Measurements from ENCODE around the gene GPAM.
A peak's percentile ranks its signal among the peaks of the same experiment; 100 is the strongest.

Gene GPAM

GRCh38 chr10:112184052-112184371 lies 447 bp upstream of the GPAM start:
- peak overlapping the region; percentile 88 for H3K4me3 ChIP-seq (ENCODE audit: insufficient read depth, low read depth, low read length)
- WGBS, 2 experiments = 3 to 14% methylated on average over 3 to 4 of the region's 5 CpGs
- no peak overlapping the region for H3K27ac ChIP-seq (ENCODE audit: insufficient read depth, low read depth, low read length, poor library complexity, severe bottlenecking)
- H3K4me1 ChIP-seq (ENCODE audit: control insufficient read depth, insufficient read depth, low read length) = no peaks in the 10 kb centered on the region
- H3K27me3 ChIP-seq (ENCODE audit: control insufficient read depth, insufficient read depth, low read length, poor library complexity, severe bottlenecking) = no peaks in the 10 kb centered on the region
- H3K9me3 ChIP-seq (ENCODE audit: control insufficient read depth, low read length) = no peaks in the 10 kb centered on the region
- H3K36me3 ChIP-seq (ENCODE audit: control insufficient read depth, insufficient read depth, low read length) = no peaks in the 10 kb centered on the region

- 50 to 53% methylated on average over 10 of the region's 10 CpGs for WGBS, 2 experiments
- no peak overlapping the region for H3K27ac ChIP-seq (ENCODE audit: insufficient read depth, low read depth, low read length, poor library complexity, severe bottlenecking)
- no peaks in the 10 kb centered on the region for H3K36me3 ChIP-seq (ENCODE audit: control insufficient read depth, insufficient read depth, low read length)
Measured at GRCh38 chr10:112182784-112183328, 709 bp downstream of the GPAM start.

GRCh38 chr10:112177247-112177646 lies 6.3 kb downstream of the GPAM start:
- 86 to 90% methylated on average over 1 of the region's 1 CpG for WGBS, 2 experiments
- no peaks in the 10 kb centered on the region for H3K4me1 ChIP-seq (ENCODE audit: control insufficient read depth, insufficient read depth, low read length)
- no peaks in the 10 kb centered on the region for H3K27me3 ChIP-seq (ENCODE audit: control insufficient read depth, insufficient read depth, low read length, poor library complexity, severe bottlenecking)
- H3K36me3 ChIP-seq (ENCODE audit: control insufficient read depth, insufficient read depth, low read length) = peaks cover 3% of the 10 kb centered on the region
- no peak overlapping the region for H3K4me3 ChIP-seq (ENCODE audit: insufficient read depth, low read depth, low read length)
- H3K27ac ChIP-seq (ENCODE audit: insufficient read depth, low read depth, low read length, poor library complexity, severe bottlenecking) = no peak overlapping the region
- no peaks in the 10 kb centered on the region for H3K9me3 ChIP-seq (ENCODE audit: control insufficient read depth, low read length)

More at GRCh38 chr10:112182784-112183328, 709 bp downstream of the GPAM start:
- Histone ChIP-seq H3K27me3 (ENCODE audit: control insufficient read depth, insufficient read depth, low read length, poor library complexity, severe bottlenecking) (no peaks in the 10 kb centered on the region), H3K9me3 (ENCODE audit: control insufficient read depth, low read length) (no peaks in the 10 kb centered on the region), H3K4me1 (ENCODE audit: control insufficient read depth, insufficient read depth, low read length) (no peaks in the 10 kb centered on the region), H3K4me3 (ENCODE audit: insufficient read depth, low read depth, low read length) (peak overlapping the region; percentile 88)

GRCh38 chr10:112176543-112176942 lies 7.0 kb downstream of the GPAM start:
- Histone ChIP-seq H3K4me3 (ENCODE audit: insufficient read depth, low read depth, low read length) (no peak overlapping the region), H3K27ac (ENCODE audit: insufficient read depth, low read depth, low read length, poor library complexity, severe bottlenecking) (no peak overlapping the region), H3K9me3 (ENCODE audit: control insufficient read depth, low read length) (no peaks in the 10 kb centered on the region), H3K27me3 (ENCODE audit: control insufficient read depth, insufficient read depth, low read length, poor library complexity, severe bottlenecking) (no peaks in the 10 kb centered on the region), H3K36me3 (ENCODE audit: control insufficient read depth, insufficient read depth, low read length) (peaks cover 3% of the 10 kb centered on the region), H3K4me1 (ENCODE audit: control insufficient read depth, insufficient read depth, low read length) (no peaks in the 10 kb centered on the region)
- 99 to 100% methylated on average over 3 of the region's 3 CpGs for WGBS, 2 experiments

- Histone ChIP-seq H3K27me3 (ENCODE audit: control insufficient read depth, insufficient read depth, low read length, poor library complexity, severe bottlenecking) (no peaks in the 10 kb centered on the region), H3K4me3 (ENCODE audit: insufficient read depth, low read depth, low read length) (no peak overlapping the region), H3K27ac (ENCODE audit: insufficient read depth, low read depth, low read length, poor library complexity, severe bottlenecking) (no peak overlapping the region), H3K36me3 (ENCODE audit: control insufficient read depth, insufficient read depth, low read length) (peaks cover 10% of the 10 kb centered on the region), H3K4me1 (ENCODE audit: control insufficient read depth, insufficient read depth, low read length) (no peaks in the 10 kb centered on the region), H3K9me3 (ENCODE audit: control insufficient read depth, low read length) (no peaks in the 10 kb centered on the region)
- WGBS, 2 experiments = 92 to 96% methylated on average over 8 of the region's 8 CpGs
Measured at GRCh38 chr10:112175409-112175808, 8.2 kb downstream of the GPAM start.

- Histone ChIP-seq H3K4me3 (ENCODE audit: insufficient read depth, low read depth, low read length) (no peak overlapping the region), H3K27me3 (ENCODE audit: control insufficient read depth, insufficient read depth, low read length, poor library complexity, severe bottlenecking) (no peaks in the 10 kb centered on the region), H3K4me1 (ENCODE audit: control insufficient read depth, insufficient read depth, low read length) (no peaks in the 10 kb centered on the region), H3K27ac (ENCODE audit: insufficient read depth, low read depth, low read length, poor library complexity, severe bottlenecking) (no peak overlapping the region), H3K36me3 (ENCODE audit: control insufficient read depth, insufficient read depth, low read length) (peaks cover 14% of the 10 kb centered on the region), H3K9me3 (ENCODE audit: control insufficient read depth, low read length) (no peaks in the 10 kb centered on the region)
- whole genome bisulfite sequencing, 2 experiments = 100% methylated on average over 2 to 3 of the region's 4 CpGs
Measured at GRCh38 chr10:112173206-112173605, 10.4 kb downstream of the GPAM start.

GRCh38 chr10:112168733-112169132 lies 14.8 kb downstream of the GPAM start:
- Histone ChIP-seq H3K4me3 (ENCODE audit: insufficient read depth, low read depth, low read length) (no peak overlapping the region), H3K4me1 (ENCODE audit: control insufficient read depth, insufficient read depth, low read length) (no peaks in the 10 kb centered on the region), H3K27me3 (ENCODE audit: control insufficient read depth, insufficient read depth, low read length, poor library complexity, severe bottlenecking) (no peaks in the 10 kb centered on the region), H3K36me3 (ENCODE audit: control insufficient read depth, insufficient read depth, low read length) (peaks cover 22% of the 10 kb centered on the region), H3K27ac (ENCODE audit: insufficient read depth, low read depth, low read length, poor library complexity, severe bottlenecking) (no peak overlapping the region), H3K9me3 (ENCODE audit: control insufficient read depth, low read length) (no peaks in the 10 kb centered on the region)
- 94 to 97% methylated on average over 5 to 6 of the region's 6 CpGs for WGBS, 2 experiments

GRCh38 chr10:112166800-112167199 lies 16.8 kb downstream of the GPAM start:
- whole genome bisulfite sequencing, 2 experiments = 92 to 93% methylated on average over 3 of the region's 3 CpGs
- Histone ChIP-seq H3K9me3 (ENCODE audit: control insufficient read depth, low read length) (no peaks in the 10 kb centered on the region), H3K4me1 (ENCODE audit: control insufficient read depth, insufficient read depth, low read length) (no peaks in the 10 kb centered on the region), H3K27ac (ENCODE audit: insufficient read depth, low read depth, low read length, poor library complexity, severe bottlenecking) (no peak overlapping the region), H3K36me3 (ENCODE audit: control insufficient read depth, insufficient read depth, low read length) (peaks cover 22% of the 10 kb centered on the region), H3K27me3 (ENCODE audit: control insufficient read depth, insufficient read depth, low read length, poor library complexity, severe bottlenecking) (no peaks in the 10 kb centered on the region), H3K4me3 (ENCODE audit: insufficient read depth, low read depth, low read length) (no peak overlapping the region)

- no peaks in the 10 kb centered on the region for H3K9me3 ChIP-seq (ENCODE audit: control insufficient read depth, low read length)
- peaks cover 22% of the 10 kb centered on the region for H3K36me3 ChIP-seq (ENCODE audit: control insufficient read depth, insufficient read depth, low read length)
Measured at GRCh38 chr10:112161757-112162518, 21.6 kb downstream of the GPAM start.

GRCh38 chr10:112160834-112161233 lies 22.7 kb downstream of the GPAM start:
- Histone ChIP-seq H3K4me1 (ENCODE audit: control insufficient read depth, insufficient read depth, low read length) (no peaks in the 10 kb centered on the region), H3K9me3 (ENCODE audit: control insufficient read depth, low read length) (no peaks in the 10 kb centered on the region), H3K4me3 (ENCODE audit: insufficient read depth, low read depth, low read length) (no peak overlapping the region), H3K27ac (ENCODE audit: insufficient read depth, low read depth, low read length, poor library complexity, severe bottlenecking) (no peak overlapping the region), H3K36me3 (ENCODE audit: control insufficient read depth, insufficient read depth, low read length) (peaks cover 14% of the 10 kb centered on the region), H3K27me3 (ENCODE audit: control insufficient read depth, insufficient read depth, low read length, poor library complexity, severe bottlenecking) (no peaks in the 10 kb centered on the region)
- WGBS, 2 experiments = 94 to 96% methylated on average over 3 of the region's 3 CpGs

More at GRCh38 chr10:112161757-112162518, 21.6 kb downstream of the GPAM start:
- no peaks in the 10 kb centered on the region for H3K4me1 ChIP-seq (ENCODE audit: control insufficient read depth, insufficient read depth, low read length)
- H3K27me3 ChIP-seq (ENCODE audit: control insufficient read depth, insufficient read depth, low read length, poor library complexity, severe bottlenecking) = no peaks in the 10 kb centered on the region
- no peak overlapping the region for H3K4me3 ChIP-seq (ENCODE audit: insufficient read depth, low read depth, low read length)
- H3K27ac ChIP-seq (ENCODE audit: insufficient read depth, low read depth, low read length, poor library complexity, severe bottlenecking) = no peak overlapping the region
- 83 to 85% methylated on average over 4 of the region's 4 CpGs for WGBS, 2 experiments
